KBM-7 (cell line): ENCODE results near the gene SH3BP5L.

Experiments used
- DNase-seq: peaks from one replicate; pipeline ENCODE4 v3.0.0-alpha.2; 2015
- in situ Hi-C: fragments of 300-500 bp; cut with MboI; formaldehyde crosslinking; loops from 2 replicates; pipeline ENCODE4 v1.14.3; 2020; ENCODE audit warnings: low sequenced_read_pairs, low pct_unique_long_range_greater_than_20kb, mixed read lengths

The SH3BP5L gene

GRCh38 chr1:248825909-248826760, at the start of gene SH3BP5L:
Gene SH3BP5L (minus strand): TSS chr1:248825915. CDS start chr1:248824935, 980 bp downstream.
- in situ Hi-C loops: no loop called here
- DNase-seq: peak; percentile 97

GRCh38 chr1:248873993-248874533, 48.3 kb upstream of the SH3BP5L start:
- in situ Hi-C loops: no loop called here

GRCh38 chr1:248873409-248873992, 47.8 kb upstream of the SH3BP5L start:
- in situ Hi-C loops: no loop called here
- DNase-seq: peak; percentile 99

More at GRCh38 chr1:248873993-248874533, 48.3 kb upstream of the SH3BP5L start:
- DNase-seq: peak; percentile 97

- in situ Hi-C loops: no loop called here
- DNase-seq: peak; percentile 83
These were observed 47.2 kb upstream of the SH3BP5L start for GRCh38 chr1:248872752-248873408.

- in situ Hi-C loops: no loop called here
- DNase-seq: no peak
These were observed 46.2 kb upstream of the SH3BP5L start for GRCh38 chr1:248871837-248872401.

- DNase-seq: no peak
- in situ Hi-C loops: no loop called here
These were observed 37.5 kb upstream of the SH3BP5L start for GRCh38 chr1:248862998-248863881.

- no peak for DNase-seq
- in situ Hi-C loops: no loop called here
These were observed 36.9 kb upstream of the SH3BP5L start for GRCh38 chr1:248862695-248862997.

- DNase-seq: no peak
- in situ Hi-C loops: no loop called here
These were observed 35.9 kb upstream of the SH3BP5L start for GRCh38 chr1:248861616-248862015.

GRCh38 chr1:248860007-248860406, 34.3 kb upstream of the SH3BP5L start:
- in situ Hi-C loops: no loop called here
- DNase-seq: no peak

GRCh38 chr1:248858891-248859889, 33.5 kb upstream of the SH3BP5L start, which contains the start of gene ZNF692:
Gene ZNF692 (minus strand): TSS chr1:248859085. CDS start chr1:248858309, 776 bp downstream.
- in situ Hi-C loops: no loop called here

GRCh38 chr1:248858096-248858890, 32.6 kb upstream of the SH3BP5L start:
- in situ Hi-C loops: no loop called here
- DNase-seq: peak; percentile 77

More at GRCh38 chr1:248858891-248859889, 33.5 kb upstream of the SH3BP5L start, which contains the start of gene ZNF692:
- DNase-seq: peak; percentile 97

GRCh38 chr1:248857749-248858095, 32.0 kb upstream of the SH3BP5L start:
- in situ Hi-C loops: no loop called here
- DNase-seq: no peak

- DNase-seq: no peak
These were observed 31.5 kb upstream of the SH3BP5L start for GRCh38 chr1:248857201-248857600.

GRCh38 chr1:248856176-248856575, 30.5 kb upstream of the SH3BP5L start:
- in situ Hi-C loops: no loop called here
- DNase-seq: no peak

More at GRCh38 chr1:248857201-248857600, 31.5 kb upstream of the SH3BP5L start:
- in situ Hi-C loops: no loop called here

- in situ Hi-C loops: no loop called here
- no peak for DNase-seq
These were observed 29.9 kb upstream of the SH3BP5L start for GRCh38 chr1:248855580-248855979.

- in situ Hi-C loops: no loop called here
- DNase-seq: no peak
These were observed 28.1 kb upstream of the SH3BP5L start for GRCh38 chr1:248853663-248854375.
